Inflammatory macrophage treated with lipopolysaccharide for 4 hours (primary cell): Measurements from ENCODE around the gene GLI3.

Experiments
- DNase-seq: peaks from one replicate; pipeline ENCODE4 v3.0.0-alpha.2; 2020

Gene GLI3

DNA sequence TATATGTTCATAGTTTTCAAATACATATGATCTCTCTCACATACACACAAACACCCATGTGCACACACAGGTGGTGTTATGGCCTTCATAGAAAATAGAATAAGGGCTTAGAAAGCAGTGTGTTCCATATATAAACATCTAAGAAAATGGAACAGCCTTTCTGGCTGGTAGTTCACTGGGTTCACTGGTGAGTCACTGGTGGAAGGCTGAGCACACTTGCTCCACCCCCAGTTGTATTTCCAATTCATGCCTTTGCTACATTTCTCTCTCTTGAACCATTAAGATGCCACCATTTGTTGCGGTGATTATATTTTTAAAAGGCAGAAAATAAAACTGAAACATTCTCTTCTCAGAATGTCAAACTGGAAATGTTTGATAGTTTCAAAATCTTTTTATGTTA is 252.1 kb downstream of the GLI3 start:
- no peak for DNase-seq

GRCh38 chr7:41981046-41982040 is 255.7 kb downstream of the GLI3 start:
- no peak for DNase-seq

GRCh38 chr7:41979834-41980307 is 257.1 kb downstream of the GLI3 start:
- DNase-seq = no peak

DNA sequence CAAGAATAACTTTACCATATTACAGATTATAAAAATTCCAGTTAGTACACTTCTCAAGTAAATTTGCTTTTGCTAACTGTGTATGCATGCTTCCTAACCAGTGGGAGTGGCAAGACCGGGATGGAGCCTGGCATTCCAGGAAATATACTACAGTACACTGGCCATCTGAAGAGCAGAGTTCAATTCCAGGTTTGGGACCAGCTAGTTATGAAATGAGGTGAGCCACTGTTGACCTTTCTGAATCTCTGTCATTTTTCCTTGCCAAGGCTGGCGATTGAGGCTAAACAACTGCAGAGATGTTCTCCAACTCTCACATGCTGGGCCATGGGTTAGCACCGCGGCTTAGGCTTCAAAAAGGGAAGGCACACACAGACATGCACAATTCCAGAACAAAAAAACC is 258.2 kb downstream of the GLI3 start:
- no peak for DNase-seq

GRCh38 chr7:41977661-41978060 is 259.3 kb downstream of the GLI3 start:
- no peak for DNase-seq

GRCh38 chr7:41977151-41977651 is 259.8 kb downstream of the GLI3 start:
- peak; percentile 56 for DNase-seq

- no peak for DNase-seq
Observed at GRCh38 chr7:41976411-41976810, 260.6 kb downstream of the GLI3 start.

DNA sequence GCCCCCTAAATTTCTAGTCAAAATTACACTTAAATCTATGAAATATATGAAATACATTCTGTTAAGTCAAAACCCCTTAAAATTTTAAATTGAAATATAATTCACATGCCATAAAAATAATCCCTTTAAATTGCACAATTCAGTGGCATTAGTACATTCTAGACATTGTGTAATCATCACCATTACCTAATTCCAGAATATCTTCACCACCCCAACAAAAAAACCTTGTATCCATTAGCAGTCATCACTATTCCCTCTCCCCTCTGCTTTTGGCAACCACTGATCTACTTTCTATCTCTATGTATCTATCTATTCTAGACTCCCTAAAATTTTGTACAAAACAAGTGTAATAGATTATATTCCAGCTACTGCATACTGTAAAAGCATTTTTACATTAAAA is 261.2 kb downstream of the GLI3 start:
- peak; percentile 52 for DNase-seq

- no peak for DNase-seq
Observed at GRCh38 chr7:41974870-41975557, 262.0 kb downstream of the GLI3 start.

DNA sequence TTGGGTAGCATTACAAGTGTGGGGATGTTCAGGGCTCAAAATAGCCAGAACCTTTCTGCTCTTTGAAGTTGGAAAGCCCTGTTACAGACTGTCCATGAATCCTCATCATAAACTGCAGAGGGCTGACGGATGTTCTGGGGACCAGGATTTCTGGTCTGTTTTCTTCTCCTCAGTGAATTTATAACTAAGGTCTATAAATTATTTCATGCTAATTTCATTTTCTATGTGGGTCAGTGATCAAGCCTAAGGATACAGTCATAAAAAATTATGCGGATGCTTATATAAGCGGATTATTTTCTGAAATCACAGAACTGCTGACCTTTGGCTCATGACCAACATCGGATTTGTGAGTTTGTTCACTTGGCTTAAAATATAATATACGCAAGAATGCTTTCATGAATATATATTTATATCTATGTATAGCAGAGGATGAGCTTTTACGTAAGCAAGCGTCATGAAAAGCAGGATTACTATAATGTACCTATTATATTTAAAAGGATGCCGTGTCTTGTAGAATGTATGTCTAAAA is 263.7 kb downstream of the GLI3 start:
- DNase-seq = no peak

- no peak for DNase-seq
Observed at GRCh38 chr7:41972776-41973175, 264.2 kb downstream of the GLI3 start.

GRCh38 chr7:41972270-41972669 is 264.7 kb downstream of the GLI3 start:
- DNase-seq = no peak

DNA sequence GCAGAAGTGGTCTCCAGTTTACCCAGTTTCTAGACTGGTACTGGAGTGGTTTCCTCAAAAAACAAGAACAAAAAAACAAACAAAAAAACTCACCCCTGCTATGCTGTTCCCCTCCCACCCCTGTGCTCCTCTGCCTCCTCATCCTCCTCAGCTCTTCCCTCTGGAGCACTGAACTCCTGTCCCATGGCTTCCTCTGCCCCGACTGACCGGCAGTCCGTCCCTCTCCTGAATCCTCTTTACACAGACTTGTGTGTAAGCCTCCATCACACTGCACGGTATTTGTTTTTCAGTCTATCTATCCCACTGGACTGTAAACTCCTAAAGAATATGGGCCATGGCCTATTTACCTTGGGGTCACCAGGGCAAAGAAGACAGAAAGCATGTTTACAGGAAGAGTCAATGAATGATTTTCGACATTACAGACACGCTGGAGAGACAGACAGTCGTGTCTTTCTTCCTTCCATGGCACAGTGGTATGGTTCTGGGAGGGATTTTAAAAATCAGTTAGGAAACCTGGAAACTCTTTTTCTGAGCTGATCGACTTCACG is 265.3 kb downstream of the GLI3 start:
- no peak for DNase-seq

- DNase-seq = no peak
Observed at GRCh38 chr7:41970941-41971340, 266.1 kb downstream of the GLI3 start.

- DNase-seq = no peak
Observed at GRCh38 chr7:41969561-41970105, 267.4 kb downstream of the GLI3 start.

GRCh38 chr7:41967156-41967555 is 269.9 kb downstream of the GLI3 start:
- DNase-seq = peak; percentile 8

GRCh38 chr7:41965951-41966505 is 271.0 kb downstream of the GLI3 start:
- DNase-seq = no peak

- DNase-seq = no peak
Observed at GRCh38 chr7:41964849-41965745, 271.9 kb downstream of the GLI3 start.

DNA sequence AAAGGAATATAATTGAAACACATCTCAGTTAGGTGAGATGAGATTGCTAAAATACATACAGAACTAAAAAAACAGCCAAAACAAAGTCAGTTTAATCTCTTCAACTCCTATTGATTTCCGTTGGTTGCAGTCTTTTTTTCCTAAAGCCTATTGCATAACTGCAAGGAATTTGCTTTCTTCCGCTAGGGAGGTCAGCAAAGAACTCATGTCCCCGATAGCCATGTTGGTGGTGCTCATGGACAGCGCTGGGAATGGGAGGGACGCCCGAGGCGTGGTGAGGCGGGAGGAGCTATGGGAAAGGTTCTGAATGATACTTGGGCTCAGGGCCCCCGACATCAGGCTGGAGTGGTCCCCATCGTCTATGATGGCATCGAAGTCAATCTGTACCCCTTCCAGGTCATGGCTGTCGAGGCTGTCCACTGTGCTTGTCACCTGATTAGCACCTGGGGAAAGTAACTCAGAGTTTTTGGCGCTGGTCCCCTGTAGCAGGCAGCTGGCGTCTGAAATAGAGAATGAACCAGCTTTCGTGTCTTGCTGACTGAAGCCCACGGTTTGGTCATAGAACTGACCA is 272.7 kb downstream of the GLI3 start:
- no peak for DNase-seq

GRCh38 chr7:41956705-41957104 is 280.3 kb downstream of the GLI3 start:
- no peak for DNase-seq
